ENCODE results near the gene ANKEF1.
"Not testable (repeated sequence)": the region's sequence is repeated elsewhere in the genome, so short reads cannot be mapped to it uniquely, and the experiment has no call there.

The ANKEF1 gene

DNA sequence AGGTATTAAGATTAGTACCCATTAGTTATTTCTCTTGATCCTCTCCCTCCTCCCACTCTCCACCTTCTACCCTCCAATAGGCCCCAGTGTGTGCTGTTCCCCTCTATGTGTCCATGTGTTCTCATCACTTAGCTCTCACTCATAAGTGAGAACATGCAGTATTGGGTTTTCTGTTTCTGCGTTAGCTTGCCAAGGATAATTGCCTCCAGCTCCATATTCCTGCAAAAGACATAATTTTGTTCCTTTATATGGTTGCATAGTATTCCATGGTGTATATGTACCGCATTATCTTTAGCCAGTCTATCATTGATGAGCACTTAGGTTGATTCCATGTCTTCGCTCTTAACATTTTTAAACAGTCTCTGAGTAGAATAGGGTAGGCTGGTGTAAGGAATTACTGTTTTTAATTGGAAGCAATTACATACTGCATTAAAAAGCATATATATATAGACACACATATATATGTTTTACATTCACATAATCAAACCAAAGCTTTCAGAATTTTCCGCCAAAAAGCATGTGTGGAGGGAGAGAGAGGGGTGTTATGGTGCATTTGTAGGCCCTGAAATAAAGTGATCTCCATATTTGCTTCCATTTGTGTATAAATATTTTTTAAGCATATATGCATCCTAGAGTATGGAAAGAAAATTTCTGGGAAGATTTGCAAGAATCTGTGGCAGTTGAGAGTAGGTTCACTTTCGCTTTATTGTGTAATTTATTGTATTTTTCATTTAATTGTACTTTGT, 709 bp upstream of the ANKEF1 start:
- DNase-seq, result no peak

DNA sequence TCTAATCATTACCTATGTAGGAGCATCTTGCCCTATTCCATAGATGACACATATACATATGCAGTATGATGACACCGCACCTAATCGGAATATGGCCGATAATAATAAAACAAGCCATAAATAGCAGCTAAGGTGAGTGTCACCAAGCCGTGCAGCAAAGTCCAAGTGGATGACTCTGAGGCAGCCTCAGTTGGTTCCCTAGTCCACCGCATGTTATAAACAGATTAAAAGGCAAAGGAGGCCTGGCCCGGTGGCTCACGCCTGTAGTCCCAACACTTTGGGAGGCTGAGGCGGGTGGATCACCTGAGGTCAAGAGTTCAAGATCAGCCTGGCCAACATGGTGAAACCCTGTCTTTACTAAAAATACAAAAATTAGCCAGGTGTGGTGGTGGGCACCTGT, 1.5 kb downstream of the ANKEF1 start:
- DNase-seq, result not testable (repeated sequence)

DNA sequence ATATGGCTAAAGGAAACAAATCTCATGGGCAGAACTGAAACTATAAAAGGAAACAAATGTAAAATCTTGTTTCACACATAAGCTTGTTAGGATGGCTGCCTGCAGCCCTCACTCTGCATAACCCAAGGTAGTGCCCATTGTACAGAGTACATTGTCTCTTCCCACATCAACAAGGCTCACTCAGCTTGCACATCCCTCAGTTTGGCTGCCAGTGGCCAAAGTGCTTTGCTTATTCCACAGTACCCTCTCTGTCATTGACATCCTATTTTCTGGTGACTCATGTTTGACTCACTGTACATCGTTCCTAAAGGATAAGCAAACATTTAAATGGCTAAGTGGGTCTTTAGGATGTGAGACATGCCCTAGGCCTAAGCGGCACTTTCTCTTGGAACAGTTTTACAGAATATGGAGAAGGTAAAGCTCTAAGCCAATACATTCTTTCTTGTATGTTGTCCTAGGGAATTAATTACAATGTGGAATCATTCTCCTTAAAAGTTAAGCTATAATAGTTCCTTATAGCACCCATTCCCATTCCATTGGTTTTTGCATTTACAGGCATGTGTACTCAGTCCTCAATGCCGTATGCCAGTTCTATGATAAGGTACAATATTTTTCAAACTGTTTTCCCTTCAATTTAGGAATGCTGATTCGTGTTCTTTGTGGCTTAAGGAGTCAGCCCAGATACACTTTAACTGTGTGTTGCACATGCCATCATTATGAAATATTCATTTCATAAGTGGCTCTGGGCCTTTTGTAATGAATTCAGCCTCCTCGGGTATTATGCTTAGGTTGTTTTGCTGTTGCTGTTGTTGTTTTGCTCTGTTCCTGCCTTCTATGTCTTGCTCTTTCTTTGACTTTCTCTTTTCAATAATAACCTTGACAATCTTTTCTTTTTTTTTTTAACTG, 5.5 kb downstream of the ANKEF1 start:
- DNase-seq, result no peak

DNA sequence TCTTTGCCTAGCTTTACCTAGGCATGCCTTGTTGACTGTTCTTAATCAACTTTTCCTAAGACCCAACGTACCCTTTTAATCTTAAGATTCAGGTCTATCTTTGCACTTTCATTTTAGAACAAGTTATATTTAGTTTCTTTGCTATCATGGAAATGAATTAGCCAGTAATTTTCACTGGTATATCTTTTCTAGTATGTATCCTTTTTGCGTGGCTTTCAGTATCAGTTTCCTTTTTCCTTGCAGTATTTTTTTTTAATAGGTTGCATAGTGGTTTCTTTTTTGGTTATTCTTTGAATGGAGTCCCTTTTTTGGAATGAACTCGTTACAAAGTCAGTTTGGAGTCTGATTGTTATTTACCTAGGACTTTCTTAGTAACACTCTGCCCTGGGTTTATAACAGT, 7.3 kb downstream of the ANKEF1 start:
- DNase-seq, result no peak

DNA sequence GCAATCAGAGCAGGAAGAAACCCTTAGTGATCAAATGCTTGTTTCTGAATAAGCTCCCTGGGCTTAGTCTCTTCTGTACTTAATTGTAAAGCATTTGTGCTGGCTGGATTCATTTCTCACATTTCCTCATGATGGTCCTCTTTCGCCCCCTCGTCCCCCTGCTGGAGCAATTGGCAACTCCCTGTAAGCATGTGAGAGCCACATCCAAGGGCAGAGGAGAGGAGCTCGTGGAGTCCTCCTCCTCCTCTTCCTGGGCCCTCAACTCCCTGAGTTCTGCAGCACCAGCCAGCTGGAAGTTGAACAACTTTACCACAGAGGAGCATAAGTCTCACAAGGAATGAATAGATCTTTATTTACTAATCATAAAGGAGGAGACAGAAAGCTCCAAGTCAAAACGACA, 12.6 kb downstream of the ANKEF1 start:
- no peak for DNase-seq

DNA sequence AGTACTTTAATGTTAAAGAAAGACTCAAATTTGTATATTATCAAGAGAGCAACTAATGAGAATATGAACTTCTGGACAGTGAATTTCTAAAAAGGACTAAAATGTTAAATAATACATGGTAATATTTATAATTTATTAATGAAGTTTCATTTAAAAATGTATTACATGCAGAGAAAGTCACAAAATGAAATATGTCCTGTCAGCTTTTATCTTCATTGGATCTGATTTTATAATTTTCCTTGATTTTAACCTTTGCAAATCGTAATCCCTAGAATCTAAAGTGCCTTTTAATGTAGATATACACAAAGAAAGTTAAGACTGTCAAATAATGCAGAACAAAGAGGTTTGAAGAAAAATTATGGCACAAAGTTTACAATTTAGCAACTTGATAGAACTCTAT, 16.4 kb downstream of the ANKEF1 start:
- DNase-seq, result no peak

DNA sequence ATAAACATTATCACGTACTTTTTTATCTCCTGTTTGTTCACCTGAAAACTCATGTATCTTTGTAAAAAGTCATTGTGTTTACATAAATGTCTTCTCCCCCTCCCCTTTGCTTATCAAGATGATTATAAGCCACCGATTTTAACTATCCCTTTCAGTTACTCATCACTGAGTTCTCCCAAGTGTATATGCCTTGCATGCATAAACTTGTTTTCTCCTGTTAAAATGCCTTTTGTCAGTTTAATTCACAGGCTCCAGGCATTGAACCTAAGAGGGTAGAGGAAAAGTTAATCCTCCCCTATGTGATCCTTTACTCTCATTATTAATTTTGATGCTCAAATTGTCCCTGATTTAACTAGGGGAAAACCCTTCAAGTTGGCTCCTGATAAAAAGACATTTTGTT, 24.2 kb downstream of the ANKEF1 start:
- no peak for DNase-seq

DNA sequence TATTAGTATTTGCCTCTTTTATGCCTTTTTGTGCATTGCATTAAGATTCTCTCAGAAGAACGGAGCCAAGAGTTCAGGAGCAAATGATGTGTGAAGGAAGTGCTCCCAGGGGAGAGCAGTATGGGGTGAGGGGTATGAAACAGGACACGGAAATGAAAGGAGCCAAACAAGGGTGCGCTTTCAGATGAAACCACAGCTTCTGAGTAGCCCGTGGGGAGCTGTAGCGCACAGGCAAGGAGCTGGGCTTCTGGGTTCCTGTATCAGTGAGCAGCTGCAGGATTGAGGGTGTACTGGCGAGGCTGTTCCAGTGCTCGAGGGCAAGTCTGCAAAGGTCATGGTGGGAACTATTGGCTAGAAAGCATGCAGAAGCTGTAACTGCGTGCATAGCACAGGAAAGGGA, 25.4 kb downstream of the ANKEF1 start:
- DNase-seq, result no peak

DNA sequence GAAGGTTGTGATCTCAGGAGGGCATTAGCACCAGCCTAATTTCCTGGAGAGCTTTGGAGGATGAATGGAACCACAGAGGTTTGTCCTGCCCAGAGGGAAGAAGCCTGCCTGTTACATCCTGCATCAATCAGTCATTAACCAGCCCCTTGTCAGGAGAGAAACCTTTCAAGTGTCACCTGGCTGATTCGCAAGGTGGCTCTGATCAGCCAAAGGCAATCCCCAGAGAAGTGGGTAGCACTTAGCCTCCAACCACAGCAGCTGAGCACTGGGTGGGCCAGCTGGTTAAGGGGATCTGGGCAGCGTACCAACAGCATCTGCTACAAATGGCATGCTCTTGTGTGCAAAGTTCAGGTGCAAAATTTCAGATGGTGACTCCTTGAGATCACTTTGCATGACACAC, 26.9 kb downstream of the ANKEF1 start:
- DNase-seq, result peak; percentile 71

DNA sequence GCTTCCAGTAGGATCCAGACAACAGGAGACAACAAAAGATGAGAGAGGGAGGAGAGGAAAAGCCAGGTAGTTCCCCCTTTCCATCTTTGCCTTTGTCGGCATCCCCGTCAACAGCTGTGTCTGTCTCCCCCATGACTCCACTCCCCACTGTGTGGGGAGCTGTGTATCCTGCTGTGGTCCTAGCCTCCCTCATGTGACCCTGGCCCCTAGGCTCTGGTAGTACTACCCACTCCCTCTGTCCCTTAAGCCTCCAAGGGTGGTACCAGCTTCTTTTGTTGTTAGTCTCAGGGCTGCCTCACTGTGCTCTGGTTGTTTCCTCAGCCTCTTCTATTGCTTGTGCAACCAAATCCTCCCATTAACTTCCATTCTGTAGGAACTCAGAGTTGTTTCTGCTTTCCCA, 28.7 kb downstream of the ANKEF1 start:
- DNase-seq, result no peak

DNA sequence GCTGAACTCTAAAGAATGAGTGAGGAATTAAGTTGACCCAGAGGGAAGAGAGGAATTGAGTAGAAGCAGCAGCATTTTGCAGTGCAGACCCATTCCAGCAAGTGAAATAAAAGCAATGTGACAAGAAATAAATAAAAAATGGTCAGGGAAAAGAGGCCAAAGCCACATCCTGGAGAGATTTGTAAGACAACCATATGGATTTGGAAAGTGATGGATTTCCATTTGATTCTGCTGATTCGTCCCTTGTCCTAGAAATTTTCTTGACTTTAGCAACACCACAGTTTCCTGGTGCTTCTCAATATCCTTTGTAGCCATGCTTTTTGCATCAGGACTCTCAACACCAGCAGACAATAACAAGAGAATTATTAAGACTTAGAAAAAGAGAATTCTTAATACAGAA, 29.8 kb downstream of the ANKEF1 start:
- no peak for DNase-seq

DNA sequence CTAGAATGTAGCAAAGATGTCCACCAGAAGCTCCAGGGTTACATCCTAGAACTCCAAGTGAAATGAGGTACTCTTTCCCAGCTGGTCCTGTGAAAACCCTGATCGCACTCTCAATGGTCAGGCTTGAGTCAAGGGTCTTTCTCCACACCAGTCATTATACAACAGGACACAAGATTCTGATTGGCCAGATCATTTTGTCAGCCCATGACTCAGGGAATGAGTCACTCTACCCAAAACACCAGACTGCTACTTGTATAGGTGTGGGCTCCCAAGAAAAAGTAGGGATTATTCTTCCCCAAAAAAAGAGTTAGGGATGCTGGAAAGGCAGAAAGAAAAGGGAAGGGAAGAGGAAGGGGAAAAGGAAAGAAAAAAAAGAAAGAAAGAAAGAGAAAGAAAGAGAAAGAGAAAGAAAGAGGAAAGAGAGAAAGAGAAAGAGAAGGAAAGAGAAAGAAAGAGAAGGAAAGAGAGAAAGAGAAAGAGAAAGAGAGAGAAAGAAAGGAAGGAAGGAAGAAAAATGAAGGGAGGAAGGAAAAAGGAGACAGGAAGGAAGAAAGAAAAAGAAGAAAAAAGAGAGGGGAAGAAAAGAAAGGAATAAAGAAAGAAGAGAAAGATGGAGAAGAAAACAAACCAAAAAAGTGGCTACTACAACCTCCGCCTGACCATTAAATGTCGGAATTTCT, 30.5 kb downstream of the ANKEF1 start:
- DNase-seq, result no peak

DNA sequence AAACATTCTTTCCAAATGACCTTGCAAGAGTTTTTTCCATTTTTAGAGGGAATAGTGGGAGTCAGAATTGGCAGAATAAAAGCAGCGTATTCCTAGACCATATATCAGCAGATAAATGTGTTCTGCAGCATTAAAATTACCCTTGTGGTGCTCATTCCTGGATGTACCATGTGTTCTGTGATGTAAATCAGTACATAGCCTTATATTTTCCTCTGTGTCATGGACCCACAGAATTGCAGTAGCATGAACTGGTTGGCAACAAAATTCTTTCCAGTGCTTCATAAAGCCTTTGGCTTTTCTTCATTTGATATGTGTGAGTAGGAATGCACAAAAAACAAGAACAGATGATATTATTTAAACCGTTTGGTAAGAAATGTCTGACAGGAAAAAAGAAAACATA, 32.5 kb downstream of the ANKEF1 start:
- DNase-seq, result no peak

DNA sequence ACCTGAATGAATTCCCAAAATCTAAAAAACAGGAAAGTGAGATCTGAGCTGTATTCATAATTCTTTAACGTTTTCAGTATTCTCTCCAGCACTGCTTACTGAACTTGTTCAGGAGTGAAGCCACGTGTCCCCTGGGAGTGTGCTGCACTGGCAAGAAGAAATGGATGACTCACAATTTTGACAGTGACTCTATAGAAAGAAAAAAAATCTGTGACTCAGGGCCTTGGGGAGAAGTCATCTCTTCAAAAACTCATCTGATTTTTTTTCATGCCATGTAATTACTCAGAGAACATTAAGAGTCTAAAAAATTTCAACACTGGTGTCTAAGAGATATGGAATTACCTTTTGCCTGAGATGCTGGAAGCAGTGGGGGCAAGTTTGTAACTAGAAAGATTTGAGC, 39.7 kb downstream of the ANKEF1 start:
- DNase-seq, result no peak

DNA sequence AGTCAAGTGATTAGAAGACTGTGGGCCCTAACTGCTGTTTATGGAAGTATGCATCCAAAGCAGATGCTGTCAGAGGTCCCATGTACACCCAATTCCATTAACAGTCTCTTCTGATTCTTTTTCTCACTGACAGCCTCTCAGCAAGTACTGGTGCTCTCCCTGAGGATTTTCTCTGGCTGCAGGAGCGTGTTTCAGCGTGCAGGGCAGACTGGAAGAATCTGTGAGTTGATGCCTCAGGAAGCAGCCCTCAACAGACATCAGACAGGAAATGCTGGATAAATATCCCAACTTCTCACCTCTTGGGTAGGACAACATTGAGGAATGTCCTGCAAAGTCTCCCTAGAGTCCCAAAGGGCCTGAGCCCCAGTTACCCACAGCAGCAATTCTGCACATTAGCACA, 40.8 kb downstream of the ANKEF1 start:
- no peak for DNase-seq

DNA sequence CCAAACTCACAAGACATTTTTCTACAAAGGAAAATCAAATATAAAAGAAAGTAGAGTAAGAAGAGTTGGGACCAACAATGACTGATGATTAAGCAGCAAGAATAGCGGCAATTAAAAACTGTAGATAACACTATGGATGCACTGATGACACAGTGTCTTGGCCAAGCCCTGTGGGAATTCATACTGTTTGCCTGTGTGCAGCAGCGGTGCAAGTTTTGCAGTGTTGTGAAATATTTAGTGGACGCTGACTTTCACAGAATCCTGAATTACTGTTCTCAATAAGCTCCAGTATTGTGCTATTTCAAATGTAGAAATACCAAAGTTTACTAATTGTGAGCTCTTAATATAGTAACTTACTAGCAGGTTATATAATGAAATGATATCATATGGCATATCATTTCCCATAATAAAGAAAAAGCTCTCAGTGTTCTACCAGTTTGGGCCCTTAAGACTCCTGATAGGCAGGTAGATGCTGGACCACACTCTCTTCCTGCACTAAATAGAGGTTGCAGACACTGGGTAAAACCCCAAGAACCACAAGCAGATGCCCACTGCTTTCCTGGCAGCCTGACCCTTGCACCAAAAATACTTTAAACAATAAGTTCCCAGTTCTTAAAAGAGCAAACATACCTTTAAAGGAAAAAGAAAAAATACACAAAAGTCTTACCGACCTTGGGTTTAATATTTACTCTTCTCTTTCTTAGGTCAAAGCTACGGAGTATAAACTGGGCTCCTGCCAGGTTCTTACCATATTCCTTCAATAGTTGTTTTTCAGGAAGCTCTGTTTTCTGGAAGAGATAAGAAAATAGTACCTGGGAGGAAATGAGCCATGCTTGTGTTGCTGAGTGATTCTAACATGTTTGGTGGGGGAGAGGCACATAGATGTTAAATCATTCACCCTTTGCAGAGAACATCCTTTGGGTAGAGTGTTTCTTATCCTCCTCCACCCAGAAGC, 41.6 kb downstream of the ANKEF1 start:
- DNase-seq, result no peak

DNA sequence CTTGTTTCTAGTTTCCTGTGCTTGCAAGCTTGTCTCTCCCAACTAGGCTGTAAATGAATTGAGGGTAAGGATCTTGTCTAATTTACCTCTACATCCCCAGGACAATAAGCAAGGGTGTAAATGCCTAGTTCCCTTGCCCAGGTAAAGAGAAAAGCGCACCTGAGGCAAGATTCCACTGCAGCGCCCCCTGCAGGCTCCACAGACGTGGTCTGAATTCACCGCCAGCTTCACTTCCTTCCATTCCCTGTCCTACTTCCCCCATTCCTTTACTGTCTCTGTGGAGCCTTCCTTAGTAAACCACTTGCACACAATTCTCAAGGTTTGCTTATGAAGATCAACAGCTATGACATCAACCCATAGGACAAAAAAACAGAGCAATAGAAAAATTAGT, 42.3 kb downstream of the ANKEF1 start:
- no peak for DNase-seq

DNA sequence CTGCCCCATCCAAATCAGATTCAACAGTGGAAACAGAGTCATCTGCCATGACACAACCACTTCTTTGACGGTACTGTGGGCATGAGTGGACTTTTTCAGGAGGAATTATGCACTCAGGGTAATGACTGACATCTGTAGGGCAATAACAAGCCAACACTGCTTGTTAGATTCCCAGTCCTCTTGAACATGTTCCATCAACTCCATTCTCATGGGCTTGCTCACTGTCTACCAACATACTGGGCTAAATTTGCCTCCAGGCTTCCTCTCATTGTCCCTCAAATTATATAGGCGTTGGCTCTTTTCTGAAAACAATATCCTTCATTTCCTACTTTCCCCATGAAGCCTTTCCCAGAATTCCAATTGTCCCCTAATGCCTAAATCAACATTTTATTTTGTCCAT, 43.1 kb downstream of the ANKEF1 start:
- DNase-seq, result no peak

DNA sequence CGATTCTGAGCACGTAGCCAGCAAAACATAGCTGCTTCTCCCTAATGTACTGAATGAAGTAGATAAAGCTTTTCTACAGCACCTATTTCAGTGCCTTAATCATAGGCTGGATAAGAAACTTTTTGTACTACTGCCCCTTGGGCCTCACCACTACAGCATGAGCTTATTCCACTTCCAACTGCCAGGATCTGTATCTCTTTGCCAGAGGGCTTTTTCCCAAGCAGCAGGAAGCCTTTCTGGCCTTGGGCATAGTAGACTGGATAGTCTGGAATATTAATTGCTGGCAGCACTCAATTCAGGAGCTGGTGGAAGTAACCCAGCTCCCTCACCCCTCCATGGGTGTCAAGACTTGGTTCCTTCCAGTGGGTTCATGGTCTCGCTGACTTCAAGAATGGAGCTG, 43.6 kb downstream of the ANKEF1 start:
- no peak for DNase-seq

DNA sequence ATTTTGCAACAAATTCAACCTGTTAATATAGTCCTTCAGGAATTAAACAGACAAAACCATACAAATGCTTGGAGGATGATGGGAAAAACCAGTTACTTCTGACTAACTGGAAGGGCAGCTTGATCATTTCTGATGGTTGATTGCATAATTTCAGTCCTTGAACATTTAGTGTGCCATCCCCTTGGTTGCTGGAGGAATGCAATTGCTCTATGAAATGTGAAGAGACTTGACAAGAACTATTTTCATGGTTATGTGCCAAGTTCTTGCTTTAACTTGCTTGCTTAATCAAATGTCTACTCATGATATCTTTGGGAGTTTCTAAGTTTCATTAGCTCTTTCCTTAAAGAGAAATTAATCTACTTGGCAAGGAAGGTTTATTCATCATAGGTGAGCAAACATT, 45.2 kb downstream of the ANKEF1 start:
- DNase-seq, result no peak

DNA sequence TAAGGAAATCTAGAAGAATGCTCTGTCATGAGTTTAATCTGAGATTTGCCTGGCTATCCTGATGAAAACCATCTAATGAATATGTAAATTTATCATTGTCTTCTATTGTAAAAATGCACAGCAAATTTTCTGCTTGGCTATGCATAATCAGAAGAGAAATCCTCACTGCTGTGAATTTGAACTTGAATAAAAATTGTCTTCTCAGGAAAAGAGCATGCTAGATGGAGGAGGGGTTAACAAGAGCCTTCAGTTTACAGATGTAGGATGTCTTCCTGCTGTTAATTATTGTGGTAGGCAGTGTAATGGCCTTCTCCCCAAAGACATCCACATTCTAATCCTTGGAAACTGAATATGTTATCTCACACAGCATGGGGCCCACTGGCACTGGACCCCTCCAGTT, 45.8 kb downstream of the ANKEF1 start:
- no peak for DNase-seq

DNA sequence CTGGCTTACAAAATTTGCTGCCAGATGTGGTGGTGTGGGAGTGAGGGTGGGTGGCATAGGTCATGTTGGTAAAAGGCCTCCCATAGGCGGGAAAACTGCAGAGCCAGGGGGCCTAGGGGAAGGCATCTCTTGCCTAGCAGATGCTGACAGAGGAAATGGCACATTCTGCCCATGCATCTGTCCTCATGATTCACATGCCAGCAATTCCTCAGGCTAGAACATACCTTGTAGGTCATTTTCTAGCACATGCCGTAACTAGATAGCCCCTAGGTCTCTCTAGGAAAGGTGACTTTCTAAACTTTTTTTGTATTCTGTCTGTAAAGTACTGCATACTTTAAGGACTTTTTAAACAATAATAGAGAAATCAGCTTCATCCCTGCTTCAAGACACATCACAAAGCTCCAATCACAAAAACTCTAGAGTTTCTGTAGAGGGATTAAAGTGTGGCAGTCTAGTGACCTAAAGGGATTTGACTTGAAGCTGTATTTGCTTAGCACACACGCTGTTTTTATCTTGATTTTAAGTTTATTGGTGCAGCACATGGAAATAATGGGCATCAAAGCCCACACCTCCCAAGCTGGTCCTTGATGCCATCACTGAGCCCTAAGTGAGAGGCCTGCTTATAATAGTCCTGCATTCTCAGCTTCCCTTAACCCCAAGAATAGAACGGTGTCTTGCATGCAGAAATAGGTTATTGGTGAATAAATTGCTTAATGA, 55.2 kb downstream of the ANKEF1 start:
- no peak for DNase-seq

All from NCI-H510A (cell line).